ENCODE data around the gene MARCHF3.

DNA sequence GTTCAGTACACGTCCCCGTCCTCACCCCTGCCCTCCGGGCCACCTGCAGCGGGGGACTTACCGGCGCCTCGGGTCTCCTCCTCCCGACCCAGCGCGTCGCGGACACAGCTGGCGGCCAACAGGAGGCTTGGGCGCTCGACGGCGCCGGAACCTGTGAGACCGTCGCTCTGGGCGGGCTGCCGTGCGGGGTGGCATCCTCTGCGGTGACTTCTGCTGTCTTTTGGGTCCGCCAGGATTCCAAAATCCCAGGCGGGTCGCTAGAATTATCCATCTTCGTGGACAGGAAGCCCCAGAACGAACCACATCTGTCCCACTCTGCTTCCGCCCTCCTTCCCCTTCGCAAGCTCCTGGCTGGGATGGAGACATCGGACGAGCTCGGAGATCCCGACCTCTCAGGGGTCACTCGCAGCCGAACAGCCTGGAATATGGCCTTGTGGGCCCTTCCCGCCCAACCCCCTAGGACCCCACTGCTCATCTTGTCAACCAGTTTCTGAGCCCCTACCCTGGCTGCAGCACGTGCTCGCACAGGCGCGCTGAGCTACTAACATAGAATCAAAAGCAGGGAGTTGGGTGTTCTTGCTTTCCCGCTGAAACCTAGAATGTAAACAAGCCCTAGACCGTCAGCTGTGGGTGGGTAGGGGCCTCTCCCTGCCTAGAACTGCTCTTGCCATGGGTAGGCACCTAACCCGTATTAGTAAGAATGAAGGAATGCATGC lies 947 bp upstream of the MARCHF3 start:
- TF ChIP-seq SRF (IDR thresholded peaks at IDR 0.05; ENCODE audit: low read depth in 2 of 2, low read length in 2 of 2), result no peak
- TF ChIP-seq ESRRA (IDR thresholded peaks at IDR 0.05; ENCODE audit: low read length), result no peak
- no peak for TF ChIP-seq SIN3A (IDR thresholded peaks at IDR 0.05; ENCODE audit: low read depth, low read length)
- TF ChIP-seq, protein P1, sequence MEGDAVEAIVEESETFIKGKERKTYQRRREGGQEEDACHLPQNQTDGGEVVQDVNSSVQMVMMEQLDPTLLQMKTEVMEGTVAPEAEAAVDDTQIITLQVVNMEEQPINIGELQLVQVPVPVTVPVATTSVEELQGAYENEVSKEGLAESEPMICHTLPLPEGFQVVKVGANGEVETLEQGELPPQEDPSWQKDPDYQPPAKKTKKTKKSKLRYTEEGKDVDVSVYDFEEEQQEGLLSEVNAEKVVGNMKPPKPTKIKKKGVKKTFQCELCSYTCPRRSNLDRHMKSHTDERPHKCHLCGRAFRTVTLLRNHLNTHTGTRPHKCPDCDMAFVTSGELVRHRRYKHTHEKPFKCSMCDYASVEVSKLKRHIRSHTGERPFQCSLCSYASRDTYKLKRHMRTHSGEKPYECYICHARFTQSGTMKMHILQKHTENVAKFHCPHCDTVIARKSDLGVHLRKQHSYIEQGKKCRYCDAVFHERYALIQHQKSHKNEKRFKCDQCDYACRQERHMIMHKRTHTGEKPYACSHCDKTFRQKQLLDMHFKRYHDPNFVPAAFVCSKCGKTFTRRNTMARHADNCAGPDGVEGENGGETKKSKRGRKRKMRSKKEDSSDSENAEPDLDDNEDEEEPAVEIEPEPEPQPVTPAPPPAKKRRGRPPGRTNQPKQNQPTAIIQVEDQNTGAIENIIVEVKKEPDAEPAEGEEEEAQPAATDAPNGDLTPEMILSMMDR (IDR thresholded peaks at IDR 0.05 in 2 of 3, conservative IDR thresholded peaks at IDR 0.05 in 1 of 3; ENCODE audit: control insufficient read depth in 2 of 3, extremely low read depth in 1 of 3, insufficient read depth in 1 of 3, low read depth in 3 of 3, low read length in 3 of 3), result no peak
- TF ChIP-seq POLR2A (IDR thresholded peaks at IDR 0.05; ENCODE audit: low read depth, low read length), result no peak
- no peak for TF ChIP-seq EZH2 (IDR thresholded peaks at IDR 0.05; ENCODE audit: borderline replicate concordance, control insufficient read depth, low read depth, low read length)
- TF ChIP-seq CHD1 (IDR thresholded peaks at IDR 0.05; ENCODE audit: low read depth, low read length), result no peak
- TF ChIP-seq CBFB (IDR thresholded peaks at IDR 0.05; ENCODE audit: low read depth), result no peak
- TF ChIP-seq RAD21 (IDR thresholded peaks at IDR 0.05; ENCODE audit: insufficient read depth, low read depth, low read length), result no peak
- TF ChIP-seq CHD2 (IDR thresholded peaks at IDR 0.05; ENCODE audit: borderline replicate concordance, low read depth, low read length), result no peak
- no peak for TF ChIP-seq GABPA (IDR thresholded peaks at IDR 0.05; ENCODE audit: low read depth)
- TF ChIP-seq, protein P2, sequence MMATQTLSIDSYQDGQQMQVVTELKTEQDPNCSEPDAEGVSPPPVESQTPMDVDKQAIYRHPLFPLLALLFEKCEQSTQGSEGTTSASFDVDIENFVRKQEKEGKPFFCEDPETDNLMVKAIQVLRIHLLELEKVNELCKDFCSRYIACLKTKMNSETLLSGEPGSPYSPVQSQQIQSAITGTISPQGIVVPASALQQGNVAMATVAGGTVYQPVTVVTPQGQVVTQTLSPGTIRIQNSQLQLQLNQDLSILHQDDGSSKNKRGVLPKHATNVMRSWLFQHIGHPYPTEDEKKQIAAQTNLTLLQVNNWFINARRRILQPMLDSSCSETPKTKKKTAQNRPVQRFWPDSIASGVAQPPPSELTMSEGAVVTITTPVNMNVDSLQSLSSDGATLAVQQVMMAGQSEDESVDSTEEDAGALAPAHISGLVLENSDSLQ (IDR thresholded peaks at IDR 0.05), result no peak

Measured in GM12878 (cell line).